ENCODE measurements around the gene MACROD2.

MACROD2 gene

GRCh38 chr20:15380770-15381169 is 1385.5 kb downstream of the MACROD2 start:
- no peak for TF ChIP-seq CTCF (IDR thresholded peaks at IDR 0.05; ENCODE audit: insufficient read depth, missing control alignments)
- no peak for DNase-seq (ENCODE audit: insufficient read length, low spot score)
- no peak for FAIRE-seq

- no peak for FAIRE-seq
- no peak for TF ChIP-seq CTCF (IDR thresholded peaks at IDR 0.05; ENCODE audit: insufficient read depth, missing control alignments)
Measured at GRCh38 chr20:15387228-15387627, 1391.9 kb downstream of the MACROD2 start.

GRCh38 chr20:15395457-15395856 is 1400.1 kb downstream of the MACROD2 start:
- no peak for TF ChIP-seq CTCF (IDR thresholded peaks at IDR 0.05; ENCODE audit: insufficient read depth, missing control alignments)
- DNase-seq (ENCODE audit: insufficient read length, low spot score) (no peak), FAIRE-seq (no peak)

More at GRCh38 chr20:15387228-15387627, 1391.9 kb downstream of the MACROD2 start:
- no peak for DNase-seq (ENCODE audit: insufficient read length, low spot score)

GRCh38 chr20:15396026-15396425 is 1400.7 kb downstream of the MACROD2 start:
- no peak for TF ChIP-seq CTCF (IDR thresholded peaks at IDR 0.05; ENCODE audit: insufficient read depth, missing control alignments)
- DNase-seq (ENCODE audit: insufficient read length, low spot score) = no peak
- FAIRE-seq = no peak

- no peak for FAIRE-seq
- TF ChIP-seq CTCF (IDR thresholded peaks at IDR 0.05; ENCODE audit: insufficient read depth, missing control alignments) = no peak
Measured at GRCh38 chr20:15396900-15397299, 1401.6 kb downstream of the MACROD2 start.

GRCh38 chr20:15399781-15400180 is 1404.5 kb downstream of the MACROD2 start:
- FAIRE-seq (no peak), DNase-seq (ENCODE audit: insufficient read length, low spot score) (no peak)
- no peak for TF ChIP-seq CTCF (IDR thresholded peaks at IDR 0.05; ENCODE audit: insufficient read depth, missing control alignments)

More at GRCh38 chr20:15396900-15397299, 1401.6 kb downstream of the MACROD2 start:
- DNase-seq (ENCODE audit: insufficient read length, low spot score) = no peak

- no peak for TF ChIP-seq CTCF (IDR thresholded peaks at IDR 0.05; ENCODE audit: insufficient read depth, missing control alignments)
- no peak for FAIRE-seq
- DNase-seq (ENCODE audit: insufficient read length, low spot score) = no peak
Measured at GRCh38 chr20:15406072-15406471, 1410.8 kb downstream of the MACROD2 start.

Measured in D721Med (cell line).